Vagina (tissue), 2 donors: ENCODE data around the gene ATP13A2.

Source experiments
- POLR2A ChIP-seq, 2 donors: fragments of 450-650 bp; IDR thresholded peaks; one replicate each; pipeline ENCODE4 v1.6.1; 2017; ENCODE audit warnings: antibody characterized with exemption in 2 of 2, mild to moderate bottlenecking in 2 of 2, moderate library complexity in 2 of 2
- POLR2AphosphoS5 ChIP-seq, 2 donors: sonication (generic); formaldehyde crosslinking; IDR thresholded peaks; one replicate each; pipeline ENCODE4 v1.9.0; 2017; ENCODE audit warnings: antibody characterized with exemption in 2 of 2, mild to moderate bottlenecking in 2 of 2, low read depth in 1 of 2; ENCODE audit not compliant: insufficient read depth in 1 of 2
- TF ChIP-seq, protein P1 (sequence below), 3 experiments: fragments of 450-650 bp in 2 of 3; fragments of 200-600 bp in 1 of 3; sonication (generic) in 1 of 3; IDR thresholded peaks; one replicate each; pipeline ENCODE4 v1.5.1; 2017 to 2019; ENCODE audit warnings: antibody characterized with exemption in 3 of 3, mild to moderate bottlenecking in 2 of 3, moderate library complexity in 2 of 3

DNA sequence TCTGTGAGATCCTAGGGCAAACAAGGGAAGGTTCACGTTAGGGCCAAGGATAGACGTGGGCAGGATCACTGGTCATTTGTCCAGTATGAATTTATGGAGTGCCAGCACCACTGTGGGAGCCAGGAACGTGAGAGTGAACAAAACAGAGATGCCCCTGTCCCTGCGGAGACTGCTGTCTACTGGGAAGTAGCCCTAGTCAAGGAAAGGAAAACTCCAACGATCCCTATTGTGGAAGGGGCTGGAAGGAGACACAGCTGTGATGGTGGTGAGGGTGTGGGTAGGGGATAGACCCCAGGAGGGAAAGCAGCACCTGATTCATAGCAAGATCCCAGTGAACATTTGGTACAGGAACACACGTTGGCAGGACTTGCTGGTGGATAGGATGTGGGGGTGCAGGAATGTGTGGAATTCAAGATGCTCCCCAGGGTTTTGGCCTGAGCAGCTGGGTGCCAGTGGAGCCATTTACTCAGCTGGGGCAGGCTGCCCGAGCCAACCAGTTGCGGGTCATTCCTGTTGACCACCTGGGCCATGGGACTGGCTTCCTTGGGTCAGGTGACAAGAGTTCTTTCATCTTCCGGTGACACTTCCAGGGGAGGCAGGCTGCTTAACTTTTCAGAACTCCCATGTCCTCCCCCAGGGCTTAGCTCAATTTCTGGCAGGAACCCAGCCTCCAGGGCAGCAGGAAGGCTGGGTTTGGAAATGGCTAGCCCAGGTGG, 1.2 kb upstream of the ATP13A2 start:
- no peak for TF ChIP-seq POLR2A (IDR thresholded peaks at IDR 0.05)
- TF ChIP-seq, protein P1, sequence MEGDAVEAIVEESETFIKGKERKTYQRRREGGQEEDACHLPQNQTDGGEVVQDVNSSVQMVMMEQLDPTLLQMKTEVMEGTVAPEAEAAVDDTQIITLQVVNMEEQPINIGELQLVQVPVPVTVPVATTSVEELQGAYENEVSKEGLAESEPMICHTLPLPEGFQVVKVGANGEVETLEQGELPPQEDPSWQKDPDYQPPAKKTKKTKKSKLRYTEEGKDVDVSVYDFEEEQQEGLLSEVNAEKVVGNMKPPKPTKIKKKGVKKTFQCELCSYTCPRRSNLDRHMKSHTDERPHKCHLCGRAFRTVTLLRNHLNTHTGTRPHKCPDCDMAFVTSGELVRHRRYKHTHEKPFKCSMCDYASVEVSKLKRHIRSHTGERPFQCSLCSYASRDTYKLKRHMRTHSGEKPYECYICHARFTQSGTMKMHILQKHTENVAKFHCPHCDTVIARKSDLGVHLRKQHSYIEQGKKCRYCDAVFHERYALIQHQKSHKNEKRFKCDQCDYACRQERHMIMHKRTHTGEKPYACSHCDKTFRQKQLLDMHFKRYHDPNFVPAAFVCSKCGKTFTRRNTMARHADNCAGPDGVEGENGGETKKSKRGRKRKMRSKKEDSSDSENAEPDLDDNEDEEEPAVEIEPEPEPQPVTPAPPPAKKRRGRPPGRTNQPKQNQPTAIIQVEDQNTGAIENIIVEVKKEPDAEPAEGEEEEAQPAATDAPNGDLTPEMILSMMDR (IDR thresholded peaks at IDR 0.05) = no peak
- TF ChIP-seq POLR2AphosphoS5 (IDR thresholded peaks at IDR 0.05; ENCODE audit: insufficient read depth in 1 of 2, low read depth in 1 of 2) = no peak
